Measurements from ENCODE around the gene BCL3.
"Not testable (repeated sequence)": the region's sequence is repeated elsewhere in the genome, so short reads cannot be mapped to it uniquely, and the experiment has no call there.

The BCL3 gene

DNA sequence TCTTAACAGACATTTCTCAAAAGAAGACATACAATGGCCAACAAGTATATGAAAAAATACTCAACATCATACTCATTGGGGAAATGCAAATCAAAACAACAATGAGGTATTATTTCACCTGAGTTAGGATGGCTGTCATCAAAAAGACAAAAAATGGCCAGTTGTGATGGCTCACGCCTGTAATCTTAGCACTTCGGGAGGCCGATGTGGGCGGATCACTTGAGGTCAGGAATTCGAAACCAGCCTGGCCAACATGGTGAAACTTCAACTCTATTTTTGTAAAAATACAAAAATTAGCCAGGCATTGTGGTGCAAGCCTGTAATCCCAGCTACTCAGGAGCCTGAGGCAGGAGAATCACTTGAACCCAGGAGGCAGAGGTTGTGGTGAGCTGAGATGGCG, 27.6 kb upstream of the BCL3 start:
- DNase-seq (ENCODE audit: low read depth in 3 of 3, low spot score in 1 of 3): no peak

- not testable (repeated sequence) for DNase-seq (ENCODE audit: low read depth in 3 of 3, low spot score in 1 of 3)
These were observed 27.1 kb upstream of the BCL3 start for GRCh38 chr19:44721369-44721768.

- no peak for DNase-seq (ENCODE audit: low read depth in 3 of 3, low spot score in 1 of 3)
These were observed 26.1 kb upstream of the BCL3 start for GRCh38 chr19:44722131-44723121.

DNA sequence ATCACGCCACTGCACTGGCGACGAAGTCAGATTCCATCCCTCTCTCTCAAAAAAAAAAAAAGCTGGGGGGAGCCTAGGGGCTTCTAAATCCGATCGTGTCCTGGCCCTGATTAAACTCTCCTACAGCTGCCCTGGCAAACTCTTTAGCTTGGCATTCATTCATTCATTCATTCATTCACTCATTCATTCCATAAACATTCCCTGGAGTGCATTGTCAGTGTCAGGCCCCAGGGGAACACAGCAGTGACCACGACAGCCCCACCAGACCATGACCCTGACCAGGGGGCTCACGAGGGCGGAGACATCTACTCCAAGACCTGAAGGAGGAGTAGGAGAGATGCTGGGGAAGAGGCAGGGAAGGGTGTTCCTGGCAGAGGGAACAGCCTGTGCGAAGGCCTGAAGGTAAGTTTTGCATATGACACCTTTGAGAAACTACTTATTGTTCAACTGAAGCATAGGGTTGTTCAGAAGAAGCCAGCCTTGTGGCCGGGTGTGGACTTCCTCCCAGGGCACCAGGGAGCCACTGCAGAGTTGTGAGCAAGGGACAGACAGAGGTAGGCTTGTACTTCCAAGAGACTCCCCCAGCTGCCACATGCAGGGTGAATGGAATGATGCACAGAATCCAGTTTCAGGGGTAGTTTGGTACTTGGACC, 25.1 kb upstream of the BCL3 start:
- no peak for DNase-seq (ENCODE audit: low read depth in 3 of 3, low spot score in 1 of 3)

- peak; percentile 56 to 71 (median 65) for DNase-seq (ENCODE audit: low read depth in 3 of 3, low spot score in 1 of 3)
These were observed 24.6 kb upstream of the BCL3 start for GRCh38 chr19:44723952-44724319.

- no peak for DNase-seq (ENCODE audit: low read depth in 3 of 3, low spot score in 1 of 3)
These were observed 23.3 kb upstream of the BCL3 start for GRCh38 chr19:44725251-44725650.

- DNase-seq (ENCODE audit: low read depth in 3 of 3, low spot score in 1 of 3): no peak
These were observed 22.8 kb upstream of the BCL3 start for GRCh38 chr19:44725684-44726083.

- DNase-seq (ENCODE audit: low read depth in 3 of 3, low spot score in 1 of 3): no peak
These were observed 22.0 kb upstream of the BCL3 start for GRCh38 chr19:44726465-44726864.

DNA sequence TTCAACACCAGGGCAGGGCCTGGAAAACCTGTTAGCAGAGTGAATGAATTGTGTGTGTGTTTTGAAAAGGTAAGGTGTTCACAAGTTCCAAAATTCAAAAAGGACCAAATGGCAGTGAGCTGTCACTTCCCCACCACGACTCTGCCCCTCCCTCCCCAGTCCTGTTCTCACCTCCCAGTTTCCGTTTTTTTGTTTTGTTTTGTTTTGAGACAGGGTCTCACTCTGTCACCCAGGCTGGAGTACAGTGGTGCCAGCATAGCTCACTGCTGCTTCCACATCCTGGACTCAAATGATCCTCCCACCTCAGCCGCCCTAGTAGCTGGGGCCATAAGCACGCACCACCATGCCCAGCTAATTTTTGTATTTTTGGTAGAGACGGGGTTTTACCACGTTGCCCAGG, 20.3 kb upstream of the BCL3 start:
- DNase-seq (ENCODE audit: low read depth in 3 of 3, low spot score in 1 of 3): no peak

DNA sequence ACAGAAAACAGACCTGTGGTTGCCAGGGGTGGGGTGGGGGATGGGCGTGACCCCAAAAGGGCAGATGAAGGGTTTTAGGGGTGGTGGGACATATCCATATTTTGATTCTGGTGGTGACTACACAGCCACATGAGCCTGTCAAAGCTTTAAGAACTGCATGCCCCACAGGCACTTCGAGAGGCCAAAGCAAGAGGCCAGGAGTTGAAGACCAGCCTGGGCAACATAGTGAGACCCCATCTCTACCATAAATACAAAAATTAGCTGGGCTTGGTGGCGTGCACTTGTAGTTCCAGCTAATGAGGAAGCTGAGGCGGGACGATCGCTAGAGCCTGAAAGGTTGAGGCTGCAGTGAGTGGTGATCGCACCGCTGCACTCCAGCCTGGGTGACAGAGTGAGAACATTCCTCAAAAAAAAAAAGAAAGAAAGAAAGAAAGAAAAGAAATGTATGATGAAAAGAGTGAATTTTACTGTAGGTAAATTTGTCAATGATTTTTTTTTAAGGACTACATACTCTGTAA, 18.9 kb upstream of the BCL3 start:
- no peak for DNase-seq (ENCODE audit: low read depth in 3 of 3, low spot score in 1 of 3)

DNA sequence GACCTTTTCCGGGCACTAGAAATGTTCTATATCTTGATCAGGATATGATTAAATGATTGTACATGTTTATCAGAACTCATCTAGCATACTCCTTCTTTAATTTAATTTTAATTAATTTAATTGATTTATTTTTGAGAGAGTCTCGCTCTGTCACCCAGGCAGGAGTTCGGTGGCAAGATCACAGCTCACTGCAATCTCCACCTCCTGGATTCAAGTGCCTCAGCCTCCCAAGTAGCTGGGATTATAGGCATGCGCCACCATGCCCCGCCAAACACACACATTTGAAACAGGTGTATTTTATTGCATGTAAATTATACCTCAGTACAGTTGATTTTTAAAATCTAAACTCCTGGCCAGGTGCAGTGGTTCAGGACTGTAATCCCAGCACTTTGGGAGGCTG, 17.4 kb upstream of the BCL3 start:
- no peak for DNase-seq (ENCODE audit: low read depth in 3 of 3, low spot score in 1 of 3)

DNA sequence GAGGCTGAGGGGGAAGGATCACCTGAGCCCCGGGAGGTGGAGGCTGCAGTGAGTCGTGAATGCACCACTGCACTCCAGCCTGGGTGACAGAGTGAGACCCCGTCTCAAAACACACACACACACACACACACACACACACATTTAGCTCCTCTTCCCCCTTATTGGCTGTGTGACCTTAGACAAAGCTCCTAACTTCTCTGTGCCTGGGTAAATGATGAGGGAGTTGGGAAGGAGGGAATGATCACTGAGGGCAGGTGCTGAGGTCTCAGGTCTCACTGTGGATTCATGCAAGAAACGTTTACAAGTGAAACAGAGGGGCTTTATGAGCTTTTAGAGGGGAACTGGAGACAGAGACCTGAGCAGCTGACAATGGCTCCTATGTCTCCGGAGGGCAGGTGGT, 16.9 kb upstream of the BCL3 start:
- DNase-seq (ENCODE audit: low read depth in 3 of 3, low spot score in 1 of 3): no peak

DNA sequence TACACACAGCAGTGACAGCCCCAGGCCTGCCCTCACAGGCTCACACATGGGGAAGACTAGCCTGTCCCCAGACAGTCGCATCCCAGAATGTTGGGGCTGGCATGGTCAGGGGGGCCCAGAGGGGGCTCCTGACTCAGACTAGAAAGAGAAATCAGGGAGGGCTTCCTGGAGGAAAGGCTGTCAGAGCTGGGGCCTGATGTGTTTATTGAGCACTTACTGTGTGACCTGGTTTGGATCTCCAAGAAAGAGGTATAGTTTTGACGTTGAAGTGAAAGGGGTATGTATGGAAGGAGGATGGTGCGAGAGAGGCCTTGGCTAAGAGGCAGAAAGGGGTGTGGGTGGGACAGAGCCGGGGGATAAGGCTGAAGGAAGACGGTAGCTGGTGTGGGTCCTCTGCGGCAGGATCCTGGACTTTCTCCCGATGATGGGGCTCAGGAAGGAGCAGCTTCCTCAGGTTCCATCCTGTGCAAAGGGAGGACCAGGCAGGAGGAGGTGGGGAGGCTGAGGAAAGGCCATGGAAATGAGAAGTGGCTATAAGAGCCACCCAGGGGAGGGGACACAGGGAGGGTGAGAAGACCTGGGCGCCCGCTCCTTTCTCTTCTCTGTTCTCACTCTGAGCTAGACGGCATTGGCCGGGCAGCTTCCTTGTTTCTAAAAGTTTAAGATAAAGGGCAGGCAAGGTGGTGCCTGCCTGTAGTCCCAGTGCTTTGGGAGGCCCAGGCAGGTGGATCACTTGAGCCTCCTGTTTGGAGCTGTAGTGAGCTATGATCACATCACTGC, 16.1 kb upstream of the BCL3 start:
- no peak for DNase-seq (ENCODE audit: low read depth in 3 of 3, low spot score in 1 of 3)

DNA sequence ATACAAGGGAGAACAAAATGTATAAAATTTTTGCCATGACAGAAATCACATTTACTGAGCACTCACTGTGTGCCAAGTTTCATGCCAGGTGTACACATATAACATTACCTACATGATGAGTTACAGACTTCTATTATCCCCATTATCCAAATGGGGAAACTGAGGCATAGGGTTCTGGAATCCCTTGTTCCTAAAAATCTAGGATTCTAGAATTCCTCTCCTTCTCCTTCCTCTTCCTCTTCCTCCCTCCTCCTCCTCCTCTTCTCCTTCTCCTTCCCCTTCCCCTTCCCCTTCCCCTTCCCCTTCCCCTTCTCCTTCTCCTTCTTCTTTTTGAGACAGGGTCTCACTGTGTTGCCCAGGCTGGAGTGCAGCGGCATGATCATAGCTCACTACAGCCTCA, 14.2 kb upstream of the BCL3 start:
- DNase-seq (ENCODE audit: low read depth in 3 of 3, low spot score in 1 of 3): no peak

GRCh38 chr19:44735011-44735410, 13.5 kb upstream of the BCL3 start:
- no peak for DNase-seq (ENCODE audit: low read depth in 3 of 3, low spot score in 1 of 3)

- DNase-seq (ENCODE audit: low read depth in 3 of 3, low spot score in 1 of 3): no peak
These were observed 11.1 kb upstream of the BCL3 start for GRCh38 chr19:44737238-44738071.

DNA sequence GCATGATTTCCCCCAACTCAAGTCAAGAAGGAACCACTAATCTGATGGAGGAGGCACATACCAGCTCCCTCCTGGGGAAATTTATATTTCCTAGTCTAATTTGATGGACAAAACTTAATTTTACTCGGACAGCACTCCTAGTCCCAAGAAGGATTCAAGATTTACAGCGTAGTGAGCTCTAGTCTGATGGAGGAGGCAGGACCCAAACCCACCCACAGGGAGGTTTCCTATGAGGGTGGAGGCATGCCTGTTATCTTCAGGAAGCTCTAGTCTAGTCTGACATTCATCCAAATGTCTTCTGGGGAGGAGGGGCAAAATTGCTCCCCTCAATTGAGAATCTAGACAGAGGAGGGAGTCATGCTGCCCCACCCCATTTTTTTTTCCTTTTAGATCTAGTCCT, 10.4 kb upstream of the BCL3 start:
- DNase-seq (ENCODE audit: low read depth in 3 of 3, low spot score in 1 of 3): no peak

GRCh38 chr19:44738603-44739558, 9.6 kb upstream of the BCL3 start:
- no peak for DNase-seq (ENCODE audit: low read depth in 3 of 3, low spot score in 1 of 3)

DNA sequence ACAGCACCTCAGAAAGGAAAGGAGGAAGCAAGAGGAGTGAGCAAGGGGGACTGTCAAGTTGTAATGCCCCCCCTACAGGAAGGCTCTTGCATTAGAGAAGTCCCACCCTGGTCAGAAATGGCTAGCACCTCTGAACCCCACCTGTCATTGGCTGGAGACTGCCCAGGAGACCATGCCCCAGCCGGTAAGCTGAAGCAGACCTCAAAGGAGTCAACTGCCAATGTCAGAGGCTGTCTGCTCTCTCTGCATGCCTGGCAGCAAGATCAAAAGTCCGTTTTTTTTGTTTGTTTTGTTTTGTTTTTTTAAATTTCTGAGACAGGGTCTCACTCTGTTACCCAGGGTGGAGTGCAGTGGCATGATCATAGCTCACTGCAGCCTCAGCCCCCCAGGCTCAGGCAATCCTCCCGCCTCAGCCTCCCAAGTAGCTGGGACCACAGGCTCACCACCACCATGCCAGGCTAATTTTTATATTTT, 8.1 kb upstream of the BCL3 start:
- DNase-seq (ENCODE audit: low read depth in 3 of 3, low spot score in 1 of 3): no peak

All from stimulated activated CD4-positive, alpha-beta T cell treated with anti-CD3 and anti-CD28 coated beads, TNF-alpha, amount 100 ng/mL, for 1 hour (primary cell).